HepG2 (cell line): ENCODE data around the gene RUBCNL. TPM values are rescaled to one million over a fixed set of nuclear protein-coding genes. Genes with fewer than 3 reads are reported as not detected.

Experiments used
- ATAC-seq: fragments of 200-7000 bp; cut with Tn5 transposase; 3 replicates; pipeline ENCODE4 v1.9.1; 2020; ENCODE audit warnings: mild to moderate bottlenecking, moderate library complexity
- BruUV-seq: library from RNA; stranded (reverse); fragments of 400-500 nt; replicated peaks from 2 replicates; lab custom pipeline; 2021; lab: Mats Ljungman, UMichigan
- CTCF ChIA-PET: fragments of 300-600 bp; formaldehyde crosslinking; extraction: SDS; loops from one replicate; lab custom pipeline; 2021; ENCODE audit warnings: low total read pairs, inconsistent platforms, low intra/inter-chr PET ratio; lab: Yijun Ruan, JAX
- POLR2A ChIA-PET: fragments of 350-600 bp; sonication (Branson Sonifier 250); formaldehyde crosslinking; loops from one replicate; lab custom pipeline; 2020; ENCODE audit warnings: antibody characterized with exemption, inconsistent platforms; lab: Yijun Ruan, JAX
- DNase-seq: peaks from one replicate; pipeline ENCODE4 v3.0.0-alpha.2; 2015; ENCODE audit warnings: low spot score
- FAIRE-seq: peaks from 3 replicates; lab custom pipeline; 2011; peaks lifted over from hg19 to GRCh38; lab: Jason Lieb, UNC
- H2AFZ ChIP-seq: one replicate; pipeline ENCODE4 v1.6.1; 2011; ENCODE audit warnings: low read length, inconsistent platforms
- H3K27ac ChIP-seq: fragments of 300-600 bp; 3 replicates; pipeline ENCODE4 v1.8.0; 2011; ENCODE audit warnings: mixed run types, mild to moderate bottlenecking, mixed read lengths, low read length, inconsistent platforms; ENCODE audit not compliant: insufficient read depth; ENCODE audit errors: extremely low read length
- H3K27me3 ChIP-seq, 2 experiments: fragments of 200-600 bp in 1 of 2; 2 replicates in 1 of 2; 3 replicates in 1 of 2; pipeline versions ENCODE4 v1.6.0 to v1.8.0; 2011; ENCODE audit warnings: low read length in 2 of 2, mild to moderate bottlenecking in 2 of 2, moderate library complexity in 2 of 2, inconsistent platforms in 1 of 2; ENCODE audit not compliant: insufficient read depth in 2 of 2, control insufficient read depth in 1 of 2
- H3K36me3 ChIP-seq, 2 experiments: fragments of 200-600 bp in 1 of 2; replicated peaks in 1 of 2; 2 replicates in 1 of 2; 3 replicates in 1 of 2; pipeline versions ENCODE4 v1.5.1 to v1.8.0; 2011; ENCODE audit warnings: low read length in 2 of 2, inconsistent platforms in 1 of 2; ENCODE audit not compliant: insufficient read depth in 2 of 2, control insufficient read depth in 1 of 2
- H3K4me1 ChIP-seq: 2 replicates; pipeline ENCODE4 v1.5.1; 2012; ENCODE audit warnings: low read length, inconsistent platforms; ENCODE audit not compliant: insufficient read depth
- H3K4me2 ChIP-seq: 2 replicates; pipeline ENCODE4 v1.6.0; 2011; ENCODE audit warnings: low read depth, low read length, inconsistent platforms
- H3K4me3 ChIP-seq, 3 experiments: fragments of 200-600 bp in 1 of 3; sonication (generic), shearing (Covaris generic) in 1 of 3; replicated peaks in 1 of 3; 2 replicates each; pipeline ENCODE4 v1.5.1; 2011 to 2016; ENCODE audit warnings: low read length in 3 of 3, inconsistent platforms in 2 of 3, low read depth in 2 of 3, mild to moderate bottlenecking in 2 of 3, control low read depth in 1 of 3, mixed read lengths in 1 of 3; ENCODE audit not compliant: insufficient read depth in 1 of 3
- H3K79me2 ChIP-seq: one replicate; pipeline ENCODE4 v1.6.1; 2011; ENCODE audit warnings: low read length, inconsistent platforms; ENCODE audit not compliant: insufficient read depth
- H3K9ac ChIP-seq: 2 replicates; pipeline ENCODE4 v1.6.0; 2011; ENCODE audit warnings: mild to moderate bottlenecking, low read depth, low read length, inconsistent platforms; ENCODE audit not compliant: insufficient read depth
- H3K9me3 ChIP-seq: 2 replicates; pipeline ENCODE4 v1.5.1; 2012; ENCODE audit warnings: mild to moderate bottlenecking, low read length
- H4K20me1 ChIP-seq: 2 replicates; pipeline ENCODE4 v1.6.0; 2011; ENCODE audit warnings: inconsistent platforms, mild to moderate bottlenecking, low read length, moderate library complexity; ENCODE audit not compliant: insufficient read depth
- HNRNPH1 ChIP-seq: fragments of 200-400 bp; formaldehyde crosslinking; optimal IDR thresholded peaks from 2 replicates; pipeline ENCODE3; 2017; ENCODE audit warnings: mild to moderate bottlenecking, low read depth, low read length
- NFYB ChIP-seq: sonication (generic); formaldehyde crosslinking; IDR thresholded peaks from 2 replicates; pipeline ENCODE4 v1.4.0; 2020; ENCODE audit warnings: missing genetic modification reagents
- NR2F2 ChIP-seq: IDR thresholded peaks from 2 replicates; pipeline ENCODE4 v1.6.1; 2012; ENCODE audit warnings: low read depth, inconsistent platforms, borderline replicate concordance
- ZNF225 ChIP-seq: sonication (generic); formaldehyde crosslinking; IDR thresholded peaks from 2 replicates; pipeline ENCODE4 v1.4.0; 2020; ENCODE audit warnings: mild to moderate bottlenecking, missing genetic modification reagents
- ZNF468 ChIP-seq: sonication (generic); formaldehyde crosslinking; IDR thresholded peaks from 2 replicates; pipeline ENCODE4 v1.8.0; 2022; ENCODE audit warnings: mild to moderate bottlenecking, moderate library complexity, missing genetic modification reagents
- ZNF570 ChIP-seq: sonication (generic); formaldehyde crosslinking; IDR thresholded peaks from 2 replicates; pipeline ENCODE4 v1.4.0; 2020; ENCODE audit warnings: mild to moderate bottlenecking, missing genetic modification reagents, borderline replicate concordance
- ZSCAN25 ChIP-seq: sonication (generic); formaldehyde crosslinking; IDR thresholded peaks from 2 replicates; pipeline ENCODE4 v1.8.0; 2022; ENCODE audit warnings: mild to moderate bottlenecking, missing genetic modification reagents
- WGBS: methylation state at CpG from one replicate; pipeline ENCODE4 v1.1.6; 2017; ENCODE audit warnings: low lambda C conversion rate; 5-methylcytosine and 5-hydroxymethylcytosine counted together
- in situ Hi-C: cut with HindIII; loops from 2 replicates; pipeline ENCODE4 v1.10.0; 2017; ENCODE audit warnings: low pct_unique_long_range_greater_than_20kb; ENCODE audit not compliant: extremely low pct_ligation_motif_present
- intact Hi-C: fragments of 100-400 bp; cut with micrococcal nuclease; formaldehyde crosslinking; loops from one replicate; pipeline ENCODE4 v1.10.0; 2022; ENCODE audit not compliant: unreplicated experiment
- polyA plus RNA-seq, 8 experiments: library from polyadenylated mRNA; depleted of rRNA in 3 of 8; stranded (reverse) in 7 of 8; unstranded in 1 of 8; fragments of >200 nt; fragmentation: Illumina TruSeq in 4 of 8; extraction: Trizol in 4 of 8; gene quantifications; 2 replicates each; pipeline versions ENCODE4 v1.2.1 to v1.2.3, GENCODE V29; 2011 to 2016; ENCODE audit warnings: low read depth in 4 of 8, missing spikeins in 1 of 8, mixed read lengths in 1 of 8; ENCODE audit not compliant: insufficient read depth in 1 of 8
- total RNA-seq, 5 experiments: library from RNA; depleted of rRNA; stranded (reverse); fragments of >200 nt; fragmentation: Illumina TruSeq; extraction: Trizol; gene quantifications; 2 replicates each; pipeline ENCODE4 v1.2.3, GENCODE V29; 2016; ENCODE audit warnings: low read depth in 1 of 5
- TF ChIP-seq, protein P1 (sequence below): sonication (generic); formaldehyde crosslinking; IDR thresholded peaks from 2 replicates; pipeline ENCODE4 v1.5.1; 2020; ENCODE audit warnings: missing genetic modification reagents, mild to moderate bottlenecking, borderline replicate concordance
- TF ChIP-seq, protein P2 (sequence below): sonication (generic); formaldehyde crosslinking; IDR thresholded peaks from 2 replicates; pipeline ENCODE4 v1.4.0; 2020; ENCODE audit warnings: missing genetic modification reagents, borderline replicate concordance
- TF ChIP-seq, protein P3 (sequence below): sonication (generic); formaldehyde crosslinking; IDR thresholded peaks from 2 replicates; pipeline ENCODE4 v1.9.0; 2021; ENCODE audit warnings: missing genetic modification reagents, mild to moderate bottlenecking, borderline replicate concordance

Gene RUBCNL
- total and polyA plus RNA-seq, 2 of the 13 experiments (the other 11 are each of a cell fraction or from before 2014, with no cell fraction given), result not detected

GRCh38 chr13:46314587-46314986 is 72.5 kb downstream of the RUBCNL start:
- no peaks in the 10 kb centered on the region for H4K20me1 ChIP-seq
- no peak overlapping the region for H3K27ac ChIP-seq
- H3K4me3 ChIP-seq, result no peak overlapping the region
- in situ Hi-C loops, result no loop called here
- ChIA-PET CTCF (no interaction called here), POLR2A (no interaction called here)
- FAIRE-seq (no peak), ATAC-seq (no peak), DNase-seq (no peak)
- H3K9me3 ChIP-seq, result no peaks in the 10 kb centered on the region
- WGBS, result 96% methylated on average over 1 of the region's 1 CpG
- H3K27me3 ChIP-seq, result no peaks in the 10 kb centered on the region
- no peak for TF ChIP-seq ZNF570 (CRISPR knock-in tag)
- H3K9ac ChIP-seq, result no peak overlapping the region
- no peaks in the 10 kb centered on the region for H3K4me1 ChIP-seq
- no peaks in the 10 kb centered on the region for H3K36me3 ChIP-seq
- BruUV-seq, result no TSS peak
- no peaks in the 10 kb centered on the region for H3K79me2 ChIP-seq
- H2AFZ ChIP-seq, result no peak overlapping the region
- H3K4me2 ChIP-seq, result no peak overlapping the region
- intact Hi-C loops, result no loop called here

- CTCF ChIA-PET, result no interaction called here
- no peak for ATAC-seq
- in situ Hi-C loops, result no loop called here
- TF ChIP-seq NR2F2 (no peak), ZNF225 (CRISPR knock-in tag) (no peak), HNRNPH1 (no peak), ZSCAN25 (CRISPR knock-in tag) (no peak), NFYB (CRISPR knock-in tag) (no peak), ZNF468 (CRISPR knock-in tag) (no peak)
- TF ChIP-seq, protein P1, sequence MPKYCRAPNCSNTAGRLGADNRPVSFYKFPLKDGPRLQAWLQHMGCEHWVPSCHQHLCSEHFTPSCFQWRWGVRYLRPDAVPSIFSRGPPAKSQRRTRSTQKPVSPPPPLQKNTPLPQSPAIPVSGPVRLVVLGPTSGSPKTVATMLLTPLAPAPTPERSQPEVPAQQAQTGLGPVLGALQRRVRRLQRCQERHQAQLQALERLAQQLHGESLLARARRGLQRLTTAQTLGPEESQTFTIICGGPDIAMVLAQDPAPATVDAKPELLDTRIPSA (CRISPR knock-in tag), result no peak
- TF ChIP-seq, protein P2, sequence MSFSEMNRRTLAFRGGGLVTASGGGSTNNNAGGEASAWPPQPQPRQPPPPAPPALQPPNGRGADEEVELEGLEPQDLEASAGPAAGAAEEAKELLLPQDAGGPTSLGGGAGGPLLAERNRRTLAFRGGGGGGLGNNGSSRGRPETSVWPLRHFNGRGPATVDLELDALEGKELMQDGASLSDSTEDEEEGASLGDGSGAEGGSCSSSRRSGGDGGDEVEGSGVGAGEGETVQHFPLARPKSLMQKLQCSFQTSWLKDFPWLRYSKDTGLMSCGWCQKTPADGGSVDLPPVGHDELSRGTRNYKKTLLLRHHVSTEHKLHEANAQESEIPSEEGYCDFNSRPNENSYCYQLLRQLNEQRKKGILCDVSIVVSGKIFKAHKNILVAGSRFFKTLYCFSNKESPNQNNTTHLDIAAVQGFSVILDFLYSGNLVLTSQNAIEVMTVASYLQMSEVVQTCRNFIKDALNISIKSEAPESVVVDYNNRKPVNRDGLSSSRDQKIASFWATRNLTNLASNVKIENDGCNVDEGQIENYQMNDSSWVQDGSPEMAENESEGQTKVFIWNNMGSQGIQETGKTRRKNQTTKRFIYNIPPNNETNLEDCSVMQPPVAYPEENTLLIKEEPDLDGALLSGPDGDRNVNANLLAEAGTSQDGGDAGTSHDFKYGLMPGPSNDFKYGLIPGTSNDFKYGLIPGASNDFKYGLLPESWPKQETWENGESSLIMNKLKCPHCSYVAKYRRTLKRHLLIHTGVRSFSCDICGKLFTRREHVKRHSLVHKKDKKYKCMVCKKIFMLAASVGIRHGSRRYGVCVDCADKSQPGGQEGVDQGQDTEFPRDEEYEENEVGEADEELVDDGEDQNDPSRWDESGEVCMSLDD (CRISPR knock-in tag), result no peak
- TF ChIP-seq, protein P3, sequence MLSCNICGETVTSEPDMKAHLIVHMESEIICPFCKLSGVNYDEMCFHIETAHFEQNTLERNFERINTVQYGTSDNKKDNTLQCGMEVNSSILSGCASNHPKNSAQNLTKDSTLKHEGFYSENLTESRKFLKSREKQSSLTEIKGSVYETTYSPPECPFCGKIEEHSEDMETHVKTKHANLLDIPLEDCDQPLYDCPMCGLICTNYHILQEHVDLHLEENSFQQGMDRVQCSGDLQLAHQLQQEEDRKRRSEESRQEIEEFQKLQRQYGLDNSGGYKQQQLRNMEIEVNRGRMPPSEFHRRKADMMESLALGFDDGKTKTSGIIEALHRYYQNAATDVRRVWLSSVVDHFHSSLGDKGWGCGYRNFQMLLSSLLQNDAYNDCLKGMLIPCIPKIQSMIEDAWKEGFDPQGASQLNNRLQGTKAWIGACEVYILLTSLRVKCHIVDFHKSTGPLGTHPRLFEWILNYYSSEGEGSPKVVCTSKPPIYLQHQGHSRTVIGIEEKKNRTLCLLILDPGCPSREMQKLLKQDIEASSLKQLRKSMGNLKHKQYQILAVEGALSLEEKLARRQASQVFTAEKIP (CRISPR knock-in tag), result no peak
These were observed 73.4 kb downstream of the RUBCNL start for GRCh38 chr13:46313432-46314257.

More at GRCh38 chr13:46313432-46314257, 73.4 kb downstream of the RUBCNL start:
- BruUV-seq, result no TSS peak
- no peak overlapping the region for H3K4me3 ChIP-seq
- H3K4me2 ChIP-seq, result no peak overlapping the region
- intact Hi-C loops, result no loop called here
- H4K20me1 ChIP-seq, result no peaks in the 10 kb centered on the region
- no peaks in the 10 kb centered on the region for H3K9me3 ChIP-seq
- H3K27ac ChIP-seq, result no peak overlapping the region
- H3K79me2 ChIP-seq, result no peaks in the 10 kb centered on the region
- H3K9ac ChIP-seq, result no peak overlapping the region
- H3K4me1 ChIP-seq, result no peaks in the 10 kb centered on the region
- H2AFZ ChIP-seq, result no peak overlapping the region
- no peaks in the 10 kb centered on the region for H3K36me3 ChIP-seq
- FAIRE-seq (no peak), DNase-seq (no peak)
- POLR2A ChIA-PET, result no interaction called here
- WGBS, result 74% methylated on average over 6 of the region's 6 CpGs
- no peaks in the 10 kb centered on the region for H3K27me3 ChIP-seq
